Loucy (cell line): Measurements from ENCODE around the gene TRPM3.

Experiments used
- H2AFZ ChIP-seq: fragments of 200-600 bp; sonication (generic); 2 replicates; pipeline ENCODE4 v1.6.0; 2016; ENCODE audit warnings: antibody characterized with exemption, mild to moderate bottlenecking, low read length, moderate library complexity
- H3F3A ChIP-seq: fragments of 200-600 bp; 2 replicates; pipeline ENCODE4 v1.6.0; 2016; ENCODE audit warnings: antibody characterized with exemption, low read depth, mild to moderate bottlenecking
- H3K27me3 ChIP-seq: fragments of 200-600 bp; sonication (generic); 2 replicates; pipeline ENCODE4 v1.6.1; 2014; ENCODE audit warnings: low read length, mild to moderate bottlenecking; ENCODE audit not compliant: insufficient read depth, poor library complexity, severe bottlenecking
- H3K36me3 ChIP-seq: fragments of 200-600 bp; sonication (generic); 2 replicates; pipeline ENCODE4 v1.6.1; 2016; ENCODE audit warnings: low read length; ENCODE audit not compliant: insufficient read depth
- H3K4me1 ChIP-seq: fragments of 200-600 bp; sonication (generic); 2 replicates; pipeline ENCODE4 v1.5.1; 2014; ENCODE audit warnings: low read length, mild to moderate bottlenecking; ENCODE audit not compliant: insufficient read depth, poor library complexity, severe bottlenecking
- H3K4me2 ChIP-seq: fragments of 200-600 bp; sonication (generic); 2 replicates; pipeline ENCODE4 v1.6.0; 2014; ENCODE audit warnings: antibody characterized with exemption, low read length, low read depth, mild to moderate bottlenecking; ENCODE audit not compliant: poor library complexity, severe bottlenecking
- H3K4me3 ChIP-seq: fragments of 200-600 bp; sonication (generic); 2 replicates; pipeline ENCODE4 v1.5.1; 2014; ENCODE audit warnings: low read length, mild to moderate bottlenecking, mixed read lengths; ENCODE audit not compliant: poor library complexity, severe bottlenecking
- H3K79me2 ChIP-seq: fragments of 200-600 bp; sonication (generic); 2 replicates; pipeline ENCODE4 v1.6.1; 2014; ENCODE audit warnings: low read length; ENCODE audit not compliant: insufficient read depth
- H3K9ac ChIP-seq: fragments of 200-600 bp; sonication (generic); 2 replicates; pipeline ENCODE4 v1.6.0; 2014; ENCODE audit warnings: mild to moderate bottlenecking, low read depth, low read length, moderate library complexity; ENCODE audit not compliant: poor library complexity, severe bottlenecking
- H3K9me2 ChIP-seq: fragments of 200-600 bp; sonication (generic); replicated peaks from 2 replicates; pipeline ENCODE4 v1.6.1; 2016; ENCODE audit warnings: low read depth, low read length, mixed read lengths
- H3K9me3 ChIP-seq: fragments of 200-600 bp; sonication (generic); 2 replicates; pipeline ENCODE4 v1.6.1; 2014; ENCODE audit warnings: mild to moderate bottlenecking, antibody characterized with exemption, low read length, low read depth; ENCODE audit not compliant: insufficient read depth
- H4K20me1 ChIP-seq: fragments of 200-600 bp; sonication (generic); 2 replicates; pipeline ENCODE4 v1.6.0; 2014; ENCODE audit warnings: antibody characterized with exemption, low read length, mild to moderate bottlenecking; ENCODE audit not compliant: insufficient read depth, poor library complexity, severe bottlenecking
- CTCF ChIP-seq: fragments of 200-600 bp; sonication (generic); conservative IDR thresholded peaks from 2 replicates; pipeline ENCODE4 v1.5.1; 2014; ENCODE audit warnings: mild to moderate bottlenecking, antibody characterized with exemption, low read length
- EZH2phosphoT487 ChIP-seq: fragments of 200-600 bp; IDR thresholded peaks from 2 replicates; pipeline ENCODE4 v1.6.1; 2018; ENCODE audit warnings: antibody characterized with exemption, mild to moderate bottlenecking, moderate library complexity, borderline replicate concordance

Gene TRPM3

DNA sequence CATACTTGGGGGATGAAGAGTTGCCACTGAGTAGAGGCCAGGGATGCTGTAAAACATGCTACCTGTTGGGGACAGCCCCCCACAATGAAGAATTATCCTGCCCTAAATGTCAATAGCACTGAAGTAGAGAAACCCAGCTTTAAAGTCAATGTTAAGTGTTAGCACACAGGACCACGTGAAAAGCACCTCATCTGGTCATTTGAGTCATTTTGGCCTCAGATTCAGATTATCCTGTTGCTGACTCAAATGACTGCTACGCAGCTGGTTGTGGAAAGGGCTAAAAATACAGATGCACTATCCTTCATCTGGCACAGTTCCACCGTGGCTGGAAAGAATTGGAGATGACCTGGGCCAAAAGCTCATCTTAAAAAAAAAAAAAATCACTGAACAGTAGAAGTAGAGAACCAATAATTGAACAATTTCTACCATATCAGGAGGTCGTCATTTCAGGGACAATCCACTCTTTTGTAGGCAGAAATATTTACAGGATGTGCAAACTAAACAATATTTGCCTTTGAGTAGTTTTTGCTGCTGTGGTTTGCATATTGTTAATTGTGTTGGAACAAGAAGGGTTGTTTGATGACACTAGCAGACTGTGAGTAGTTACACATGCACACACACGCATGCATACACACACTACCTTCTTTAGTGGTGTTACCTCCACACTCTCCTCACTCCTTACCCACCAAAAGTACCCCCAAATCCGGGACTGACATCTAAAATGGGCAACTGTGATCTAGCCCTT, 511.7 kb downstream of the TRPM3 start:
- Histone ChIP-seq H2AFZ (no peak overlapping the region), H3K4me3 (no peak overlapping the region), H3K36me3 (no peaks in the 10 kb centered on the region), H3K79me2 (no peaks in the 10 kb centered on the region), H3K27me3 (no peaks in the 10 kb centered on the region), H3K9me2 (no peaks in the 10 kb centered on the region), H4K20me1 (no peaks in the 10 kb centered on the region), H3K4me1 (no peaks in the 10 kb centered on the region), H3K9me3 (no peaks in the 10 kb centered on the region), H3K4me2 (no peak overlapping the region), H3K9ac (no peak overlapping the region), H3F3A (no peaks in the 10 kb centered on the region)
- TF ChIP-seq EZH2phosphoT487 = no peak
- no peak for TF ChIP-seq CTCF

- no peaks in the 10 kb centered on the region for H3K9me3 ChIP-seq
- H3K9me2 ChIP-seq = no peaks in the 10 kb centered on the region
- no peak overlapping the region for H3K9ac ChIP-seq
These were observed 512.4 kb downstream of the TRPM3 start for GRCh38 chr9:70609011-70609410.

DNA sequence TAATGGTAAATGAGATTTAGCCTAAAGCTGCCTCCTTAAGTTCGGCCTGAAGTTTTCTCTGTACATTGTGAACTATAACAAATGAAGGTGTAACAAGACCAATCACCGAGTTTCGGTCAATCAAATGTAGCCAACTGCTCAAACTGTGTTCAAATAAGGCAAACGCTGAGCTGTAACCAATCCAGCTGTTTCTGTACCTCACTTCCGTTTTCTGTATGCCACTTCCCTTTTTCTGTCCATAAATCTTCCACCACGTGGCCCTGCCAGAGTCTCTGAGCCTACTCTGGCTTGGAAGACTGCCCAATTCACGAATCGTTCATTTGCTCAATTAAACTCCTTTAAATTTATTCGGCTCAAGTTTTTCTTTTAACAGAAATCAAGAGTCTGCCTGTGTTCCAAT, 513.5 kb downstream of the TRPM3 start:
- no peak overlapping the region for H3K9ac ChIP-seq
- H3F3A ChIP-seq = no peaks in the 10 kb centered on the region
- H3K4me3 ChIP-seq = no peak overlapping the region
- no peaks in the 10 kb centered on the region for H3K9me2 ChIP-seq
- no peaks in the 10 kb centered on the region for H3K27me3 ChIP-seq
- no peaks in the 10 kb centered on the region for H3K4me1 ChIP-seq
- no peak overlapping the region for H2AFZ ChIP-seq
- no peaks in the 10 kb centered on the region for H3K79me2 ChIP-seq
- no peaks in the 10 kb centered on the region for H4K20me1 ChIP-seq
- TF ChIP-seq CTCF = no peak
- TF ChIP-seq EZH2phosphoT487 = no peak
- no peak overlapping the region for H3K4me2 ChIP-seq
- no peaks in the 10 kb centered on the region for H3K36me3 ChIP-seq
- H3K9me3 ChIP-seq = no peaks in the 10 kb centered on the region

More at GRCh38 chr9:70609011-70609410, 512.4 kb downstream of the TRPM3 start:
- H2AFZ ChIP-seq = no peak overlapping the region
- no peak overlapping the region for H3K4me2 ChIP-seq
- H3K4me1 ChIP-seq = no peaks in the 10 kb centered on the region
- TF ChIP-seq CTCF = no peak
- no peak for TF ChIP-seq EZH2phosphoT487
- H3K27me3 ChIP-seq = no peaks in the 10 kb centered on the region
- H3K4me3 ChIP-seq = no peak overlapping the region
- no peaks in the 10 kb centered on the region for H4K20me1 ChIP-seq
- no peaks in the 10 kb centered on the region for H3F3A ChIP-seq
- no peaks in the 10 kb centered on the region for H3K79me2 ChIP-seq
- H3K36me3 ChIP-seq = no peaks in the 10 kb centered on the region
